Endothelial cell of umbilical vein (primary cell): ENCODE results near the gene NINJ2. TPM values are rescaled to one million over a fixed set of nuclear protein-coding genes. Genes with fewer than 3 reads are reported as not detected.

Experiments
- BruUV-seq: library from RNA; stranded (reverse); fragments of 400-500 nt; replicated peaks from 2 replicates; lab custom pipeline; 2021; lab: Mats Ljungman, UMichigan
- CTCF ChIA-PET: fragments of 300-600, 350-600 bp; sonication (Branson Sonifier 250); formaldehyde crosslinking; loops from one replicate; lab custom pipeline; 2021; ENCODE audit warnings: antibody characterized with exemption, inconsistent platforms; lab: Charles Lee
- POLR2A ChIA-PET: fragments of 300-600, 350-600 bp; sonication (Branson Sonifier 250); formaldehyde crosslinking; loops from one replicate; lab custom pipeline; 2021; ENCODE audit warnings: antibody characterized with exemption, inconsistent platforms; lab: Charles Lee
- DNase-seq: peaks from one replicate; pipeline ENCODE4 v3.0.0-alpha.2; 2011; ENCODE audit warnings: low read depth, low spot score
- FAIRE-seq: peaks from 2 replicates; lab custom pipeline; 2011; peaks lifted over from hg19 to GRCh38; lab: Jason Lieb, UNC
- H2AFZ ChIP-seq: 2 replicates; pipeline ENCODE4 v1.6.0; 2012; ENCODE audit warnings: low read depth, low read length, control low read depth, inconsistent platforms
- H3K27ac ChIP-seq: 2 replicates; pipeline ENCODE4 v1.5.1; 2011; ENCODE audit warnings: low read depth, mild to moderate bottlenecking, control low read depth, low read length, moderate library complexity; ENCODE audit not compliant: insufficient read depth
- H3K27me3 ChIP-seq, 2 experiments: 2 replicates each; pipeline versions ENCODE4 v1.6.0 to v1.6.1; 2011; ENCODE audit warnings: low read length in 2 of 2, mixed read lengths in 1 of 2; ENCODE audit not compliant: control insufficient read depth in 2 of 2, insufficient read depth in 2 of 2
- H3K36me3 ChIP-seq, 2 experiments: 2 replicates in 1 of 2; 3 replicates in 1 of 2; pipeline ENCODE4 v1.5.1; 2011; ENCODE audit warnings: low read length in 2 of 2, mild to moderate bottlenecking in 1 of 2, moderate library complexity in 1 of 2; ENCODE audit not compliant: control insufficient read depth in 2 of 2, insufficient read depth in 2 of 2; ENCODE audit errors: extremely low read depth in 1 of 2
- H3K4me1 ChIP-seq: 3 replicates; pipeline ENCODE4 v1.5.1; 2011; ENCODE audit warnings: mild to moderate bottlenecking, low read length; ENCODE audit not compliant: control insufficient read depth, insufficient read depth; ENCODE audit errors: extremely low read depth
- H3K4me2 ChIP-seq: 2 replicates; pipeline ENCODE4 v1.6.1; 2011; ENCODE audit warnings: low read length, control low read depth, mixed read lengths; ENCODE audit not compliant: insufficient read depth
- H3K4me3 ChIP-seq, 3 experiments: fragments of 200-600 bp in 1 of 3; sonication (generic), shearing (Covaris generic) in 1 of 3; replicated peaks in 1 of 3; 2 replicates each; pipeline ENCODE4 v1.5.1; 2011 to 2016; ENCODE audit warnings: control low read depth in 3 of 3, low read length in 3 of 3, mild to moderate bottlenecking in 2 of 3, inconsistent platforms in 1 of 3, low read depth in 1 of 3, moderate library complexity in 1 of 3; ENCODE audit not compliant: insufficient read depth in 1 of 3
- H3K79me2 ChIP-seq: 2 replicates; pipeline ENCODE4 v1.6.0; 2012; ENCODE audit warnings: low read length, inconsistent platforms; ENCODE audit not compliant: control insufficient read depth, insufficient read depth
- H3K9ac ChIP-seq: replicated peaks from 2 replicates; pipeline ENCODE3; 2011; ENCODE audit warnings: low read length, control low read depth; ENCODE audit not compliant: insufficient read depth; ENCODE audit errors: extremely low read depth
- H3K9me1 ChIP-seq: replicated peaks from 3 replicates; pipeline ENCODE4 v1.6.0; 2011; ENCODE audit warnings: mild to moderate bottlenecking, low read length; ENCODE audit not compliant: control insufficient read depth, insufficient read depth; ENCODE audit errors: extremely low read depth
- H3K9me3 ChIP-seq: replicated peaks from 2 replicates; pipeline ENCODE4 v1.5.1; 2012; ENCODE audit warnings: low read length, inconsistent platforms; ENCODE audit not compliant: control insufficient read depth, insufficient read depth
- H4K20me1 ChIP-seq: replicated peaks from 2 replicates; pipeline ENCODE3; 2011; ENCODE audit warnings: mild to moderate bottlenecking, low read length; ENCODE audit not compliant: control insufficient read depth, insufficient read depth; ENCODE audit errors: extremely low read depth
- EZH2 ChIP-seq: IDR thresholded peaks from 2 replicates; pipeline ENCODE4 v1.6.1; 2012; ENCODE audit warnings: borderline replicate concordance, low read depth, mild to moderate bottlenecking, moderate library complexity, low read length, inconsistent platforms; ENCODE audit not compliant: severe bottlenecking
- JUN ChIP-seq: IDR thresholded peaks from 2 replicates; pipeline ENCODE4 v1.6.1; 2011; ENCODE audit warnings: borderline replicate concordance, low read depth; ENCODE audit not compliant: insufficient read length, insufficient read depth
- POLR2A ChIP-seq: IDR thresholded peaks from 2 replicates; pipeline ENCODE4 v1.6.1; 2012; ENCODE audit warnings: low read depth, mild to moderate bottlenecking, control low read depth, low read length
- POLR2AphosphoS5 ChIP-seq: IDR thresholded peaks from 2 replicates; pipeline ENCODE4 v1.6.1; 2012; ENCODE audit warnings: low read depth, mild to moderate bottlenecking, control low read depth, low read length, moderate library complexity; ENCODE audit not compliant: insufficient read depth
- dilution Hi-C: fragments of 300-500 bp; cut with MboI; formaldehyde crosslinking; loops from one replicate; pipeline ENCODE4 v1.15.0; 2019; ENCODE audit warnings: low sequenced_read_pairs; ENCODE audit not compliant: extremely low pct_ligation_motif_present
- intact Hi-C: fragments of 100-400 bp; cut with micrococcal nuclease; formaldehyde crosslinking; loops from one replicate; pipeline ENCODE4 v1.10.0; 2022
- polyA plus RNA-seq, 4 experiments: library from polyadenylated mRNA; depleted of rRNA in 3 of 4; stranded (reverse) in 3 of 4; unstranded in 1 of 4; fragments of >200 nt; gene quantifications; 2 replicates each; pipeline versions ENCODE4 v1.2.1 to v1.2.3, GENCODE V29; 2011 to 2012; ENCODE audit warnings: missing spikeins in 1 of 4
- total RNA-seq: library from RNA; stranded (reverse); gene quantifications from 2 replicates; pipeline ENCODE4 v1.2.3, GENCODE V29; 2021
- TF ChIP-seq, protein P1 (sequence below), 2 donors: IDR thresholded peaks; 1 replicate in 1 of 2; 2 replicates in 1 of 2; pipeline ENCODE4 v1.5.1; 2011; ENCODE audit warnings: low read length in 2 of 2, mild to moderate bottlenecking in 2 of 2, moderate library complexity in 2 of 2, control low read depth in 1 of 2, inconsistent platforms in 1 of 2, low read depth in 1 of 2; ENCODE audit not compliant: insufficient read depth in 1 of 2; ENCODE audit errors: extremely low read depth in 1 of 2
- TF ChIP-seq, protein P2 (sequence below): IDR thresholded peaks from 2 replicates; pipeline ENCODE4 v1.6.1; 2011; ENCODE audit not compliant: insufficient read depth, insufficient read length

The NINJ2 gene
- total and polyA plus RNA-seq, 2 donors (not counting 3 experiments of a cell fraction or from before 2014, with no cell fraction given): 0.75 to 4.4 TPM

DNA sequence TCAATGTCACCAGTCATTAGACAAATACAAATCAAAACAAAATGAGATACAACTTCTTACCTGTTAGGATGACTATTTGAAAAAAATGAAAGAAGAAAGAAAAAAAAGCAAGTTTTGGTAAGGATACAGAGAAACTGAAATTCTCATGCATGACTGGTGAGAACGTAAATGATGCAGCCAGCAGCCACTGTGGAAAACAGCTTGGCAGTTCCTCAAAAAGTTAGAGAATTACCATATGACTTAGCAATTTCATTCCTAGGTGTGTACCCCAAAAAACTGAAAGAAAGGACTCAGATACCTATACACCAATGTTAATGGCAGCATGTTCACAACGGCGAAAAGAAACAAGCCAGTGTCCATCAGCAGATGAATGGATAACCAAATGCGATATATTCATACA lies 26.6 kb downstream of the NINJ2 start:
- no TSS peak for BruUV-seq
- Histone ChIP-seq H3K27ac (no peak overlapping the region), H3K27me3 (no peaks in the 10 kb centered on the region), H3K4me3 (no peak overlapping the region), H3K79me2 (no peaks in the 10 kb centered on the region), H3K9me1 (no peaks in the 10 kb centered on the region), H3K9me3 (no peaks in the 10 kb centered on the region), H3K4me2 (no peak overlapping the region), H3K36me3 (no peaks in the 10 kb centered on the region), H4K20me1 (no peaks in the 10 kb centered on the region), H2AFZ (no peak overlapping the region), H3K4me1 (peaks cover 24% of the 10 kb centered on the region), H3K9ac (no peak overlapping the region)
- DNase-seq (no peak), FAIRE-seq (no peak)
- intact Hi-C loops (no loop called here), dilution Hi-C loops (no loop called here)
- POLR2A ChIA-PET: no interaction called here
- CTCF ChIA-PET: interaction anchor here (1.2 kb wide), 1 partner anchor 61 kb away, joined by 3 read pairs; no protein-coding TSS in a partner anchor
- TF ChIP-seq, protein P1, sequence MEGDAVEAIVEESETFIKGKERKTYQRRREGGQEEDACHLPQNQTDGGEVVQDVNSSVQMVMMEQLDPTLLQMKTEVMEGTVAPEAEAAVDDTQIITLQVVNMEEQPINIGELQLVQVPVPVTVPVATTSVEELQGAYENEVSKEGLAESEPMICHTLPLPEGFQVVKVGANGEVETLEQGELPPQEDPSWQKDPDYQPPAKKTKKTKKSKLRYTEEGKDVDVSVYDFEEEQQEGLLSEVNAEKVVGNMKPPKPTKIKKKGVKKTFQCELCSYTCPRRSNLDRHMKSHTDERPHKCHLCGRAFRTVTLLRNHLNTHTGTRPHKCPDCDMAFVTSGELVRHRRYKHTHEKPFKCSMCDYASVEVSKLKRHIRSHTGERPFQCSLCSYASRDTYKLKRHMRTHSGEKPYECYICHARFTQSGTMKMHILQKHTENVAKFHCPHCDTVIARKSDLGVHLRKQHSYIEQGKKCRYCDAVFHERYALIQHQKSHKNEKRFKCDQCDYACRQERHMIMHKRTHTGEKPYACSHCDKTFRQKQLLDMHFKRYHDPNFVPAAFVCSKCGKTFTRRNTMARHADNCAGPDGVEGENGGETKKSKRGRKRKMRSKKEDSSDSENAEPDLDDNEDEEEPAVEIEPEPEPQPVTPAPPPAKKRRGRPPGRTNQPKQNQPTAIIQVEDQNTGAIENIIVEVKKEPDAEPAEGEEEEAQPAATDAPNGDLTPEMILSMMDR (IDR thresholded peaks at IDR 0.05; ENCODE audit: extremely low read depth in 1 of 2, insufficient read depth in 1 of 2, low read depth in 1 of 2, low read length in 2 of 2): no peak
- TF ChIP-seq JUN (no peak), POLR2A (no peak), POLR2AphosphoS5 (no peak), EZH2 (no peak)
- TF ChIP-seq, protein P2, sequence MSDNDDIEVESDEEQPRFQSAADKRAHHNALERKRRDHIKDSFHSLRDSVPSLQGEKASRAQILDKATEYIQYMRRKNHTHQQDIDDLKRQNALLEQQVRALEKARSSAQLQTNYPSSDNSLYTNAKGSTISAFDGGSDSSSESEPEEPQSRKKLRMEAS: no peak
